Uterus (tissue), 4 donors: ENCODE results near the gene ENOPH1. TPM values are rescaled to one million over a fixed set of nuclear protein-coding genes. Genes with fewer than 3 reads are reported as not detected.

Source experiments
- DNase-seq, 2 donors: peaks; one replicate each; pipeline ENCODE4 v3.0.0-alpha.2; 2019 to 2020
- H3K27ac ChIP-seq, 2 donors: fragments of 200-600 bp; sonication (generic); 1 replicate in 1 of 2; 2 replicates in 1 of 2; pipeline ENCODE4 v1.5.1; 2016 to 2018
- H3K27me3 ChIP-seq, 2 donors: fragments of 200-600 bp; sonication (generic); one replicate each; pipeline ENCODE4 v1.5.1; 2018 to 2019; ENCODE audit warnings: control low read depth in 1 of 2
- H3K36me3 ChIP-seq, 2 donors: fragments of 200-600 bp; sonication (generic); one replicate each; pipeline ENCODE4 v1.5.1; 2019; ENCODE audit warnings: control low read depth in 1 of 2
- H3K4me1 ChIP-seq, 2 donors: fragments of 200-600 bp; sonication (generic); one replicate each; pipeline ENCODE4 v1.5.1; 2018 to 2019; ENCODE audit warnings: control low read depth in 1 of 2
- H3K4me3 ChIP-seq, 2 donors: fragments of 200-600 bp; sonication (generic); 1 replicate in 1 of 2; 2 replicates in 1 of 2; pipeline ENCODE4 v1.5.1; 2018 to 2019; ENCODE audit warnings: mild to moderate bottlenecking in 1 of 2
- H3K9me3 ChIP-seq, 2 donors: fragments of 200-600 bp; sonication (generic); one replicate each; pipeline ENCODE4 v1.5.1; 2019; ENCODE audit warnings: control low read depth in 1 of 2
- CTCF ChIP-seq, 4 experiments: fragments of 200-600 bp in 2 of 4; fragments of 450-650 bp in 2 of 4; sonication (generic) in 2 of 4; IDR thresholded peaks; one replicate each; pipeline ENCODE4 v1.5.1; 2016 to 2019; ENCODE audit warnings: antibody characterized with exemption in 4 of 4, mild to moderate bottlenecking in 2 of 4, moderate library complexity in 1 of 4
- POLR2A ChIP-seq, 2 donors: fragments of 450-650 bp; IDR thresholded peaks; one replicate each; pipeline ENCODE4 v1.6.1; 2016; ENCODE audit warnings: antibody characterized with exemption in 2 of 2, mild to moderate bottlenecking in 1 of 2, moderate library complexity in 1 of 2
- intact Hi-C: fragments of 100-400 bp; cut with DNase I; formaldehyde crosslinking; loops from one replicate; pipeline ENCODE4 v1.15.1; 2023; ENCODE audit warnings: low total_unique reads
- total RNA-seq, 4 donors: library from RNA; depleted of rRNA in 3 of 4; stranded (reverse); fragments of >200 nt in 3 of 4; gene quantifications; one replicate each; pipeline versions ENCODE4 v1.1.0 to v1.2.4, GENCODE V29; 2014 to 2023
- donor health status: DM: yes; HTN: yes; CAD: no.

Gene ENOPH1
- total RNA-seq, 4 donors from 2014 or later, result 20.5 to 40.2 (median 28.3) TPM

GRCh38 chr4:82457266-82457665 is 26.9 kb downstream of the ENOPH1 start:
- no peak for DNase-seq
- intact Hi-C loops, result no loop called here
- H3K4me1 ChIP-seq, result no peaks in the 10 kb centered on the region
- H3K36me3 ChIP-seq, result no peaks in the 10 kb centered on the region
- no peaks in the 10 kb centered on the region for H3K9me3 ChIP-seq
- TF ChIP-seq POLR2A (IDR thresholded peaks at IDR 0.05) (no peak), CTCF (IDR thresholded peaks at IDR 0.05) (no peak)
- H3K4me3 ChIP-seq, result no peak overlapping the region
- H3K27me3 ChIP-seq, result no peaks in the 10 kb centered on the region
- H3K27ac ChIP-seq, result no peak overlapping the region

GRCh38 chr4:82458729-82459128 is 28.3 kb downstream of the ENOPH1 start:
- no peaks in the 10 kb centered on the region for H3K36me3 ChIP-seq
- intact Hi-C loops, result no loop called here

GRCh38 chr4:82461710-82462109 is 31.3 kb downstream of the ENOPH1 start:
- H3K9me3 ChIP-seq, result no peaks in the 10 kb centered on the region
- peak overlapping the region; percentile 51 to 67 for H3K27ac ChIP-seq
- intact Hi-C loops, result no loop called here
- no peak for DNase-seq
- H3K36me3 ChIP-seq, result no peaks in the 10 kb centered on the region
- H3K4me3 ChIP-seq, result no peak overlapping the region
- no peaks in the 10 kb centered on the region for H3K4me1 ChIP-seq
- no peak for TF ChIP-seq POLR2A (IDR thresholded peaks at IDR 0.05)
- no peak for TF ChIP-seq CTCF (IDR thresholded peaks at IDR 0.05)
- no peaks in the 10 kb centered on the region for H3K27me3 ChIP-seq

More at GRCh38 chr4:82458729-82459128, 28.3 kb downstream of the ENOPH1 start:
- TF ChIP-seq CTCF (IDR thresholded peaks at IDR 0.05), result no peak
- no peak for TF ChIP-seq POLR2A (IDR thresholded peaks at IDR 0.05)
- Histone ChIP-seq H3K27me3 (no peaks in the 10 kb centered on the region), H3K4me1 (no peaks in the 10 kb centered on the region), H3K4me3 (no peak overlapping the region), H3K27ac (no peak overlapping the region), H3K9me3 (no peaks in the 10 kb centered on the region)
- DNase-seq, result no peak

- no peak for TF ChIP-seq POLR2A (IDR thresholded peaks at IDR 0.05)
- peak; percentile 77 to 93 (median 85) for TF ChIP-seq CTCF (IDR thresholded peaks at IDR 0.05)
- Histone ChIP-seq H3K27ac (peak overlapping the region; percentile 51 to 67), H3K36me3 (no peaks in the 10 kb centered on the region), H3K4me3 (no peak overlapping the region), H3K9me3 (no peaks in the 10 kb centered on the region), H3K4me1 (no peaks in the 10 kb centered on the region), H3K27me3 (no peaks in the 10 kb centered on the region)
- intact Hi-C loops, result no loop called here
- DNase-seq, result peak; percentile 94
These were observed 32.0 kb downstream of the ENOPH1 start for GRCh38 chr4:82462415-82462831.

- H3K27me3 ChIP-seq, result no peaks in the 10 kb centered on the region
- DNase-seq, result no peak
- H3K4me3 ChIP-seq, result no peak overlapping the region
- no peaks in the 10 kb centered on the region for H3K36me3 ChIP-seq
- TF ChIP-seq POLR2A (IDR thresholded peaks at IDR 0.05) (no peak), CTCF (IDR thresholded peaks at IDR 0.05) (no peak)
- no peaks in the 10 kb centered on the region for H3K9me3 ChIP-seq
- intact Hi-C loops, result no loop called here
- H3K27ac ChIP-seq, result peak overlapping the region; percentile 13 to 34
- no peaks in the 10 kb centered on the region for H3K4me1 ChIP-seq
These were observed 32.8 kb downstream of the ENOPH1 start for GRCh38 chr4:82463221-82463620.
